Endothelial cell of umbilical vein (primary cell): ENCODE results near the gene UPK3A. TPM values are rescaled to one million over a fixed set of nuclear protein-coding genes. Genes with fewer than 3 reads are reported as not detected.

Source experiments
- BruUV-seq: library from RNA; stranded (reverse); fragments of 400-500 nt; replicated peaks from 2 replicates; lab custom pipeline; 2021; lab: Mats Ljungman, UMichigan
- CTCF ChIA-PET: fragments of 300-600, 350-600 bp; sonication (Branson Sonifier 250); formaldehyde crosslinking; loops from one replicate; lab custom pipeline; 2021; ENCODE audit warnings: antibody characterized with exemption, inconsistent platforms; lab: Charles Lee
- POLR2A ChIA-PET: fragments of 300-600, 350-600 bp; sonication (Branson Sonifier 250); formaldehyde crosslinking; loops from one replicate; lab custom pipeline; 2021; ENCODE audit warnings: antibody characterized with exemption, inconsistent platforms; lab: Charles Lee
- DNase-seq: peaks from one replicate; pipeline ENCODE4 v3.0.0-alpha.2; 2011; ENCODE audit warnings: low read depth, low spot score
- FAIRE-seq: peaks from 2 replicates; lab custom pipeline; 2011; peaks lifted over from hg19 to GRCh38; lab: Jason Lieb, UNC
- H2AFZ ChIP-seq: 2 replicates; pipeline ENCODE4 v1.6.0; 2012; ENCODE audit warnings: low read depth, low read length, control low read depth, inconsistent platforms
- H3K27ac ChIP-seq: 2 replicates; pipeline ENCODE4 v1.5.1; 2011; ENCODE audit warnings: low read depth, mild to moderate bottlenecking, control low read depth, low read length, moderate library complexity; ENCODE audit not compliant: insufficient read depth
- H3K27me3 ChIP-seq, 2 experiments: 2 replicates each; pipeline versions ENCODE4 v1.6.0 to v1.6.1; 2011; ENCODE audit warnings: low read length in 2 of 2, mixed read lengths in 1 of 2; ENCODE audit not compliant: control insufficient read depth in 2 of 2, insufficient read depth in 2 of 2
- H3K36me3 ChIP-seq, 2 experiments: 2 replicates in 1 of 2; 3 replicates in 1 of 2; pipeline ENCODE4 v1.5.1; 2011; ENCODE audit warnings: low read length in 2 of 2, mild to moderate bottlenecking in 1 of 2, moderate library complexity in 1 of 2; ENCODE audit not compliant: control insufficient read depth in 2 of 2, insufficient read depth in 2 of 2; ENCODE audit errors: extremely low read depth in 1 of 2
- H3K4me1 ChIP-seq: 3 replicates; pipeline ENCODE4 v1.5.1; 2011; ENCODE audit warnings: mild to moderate bottlenecking, low read length; ENCODE audit not compliant: control insufficient read depth, insufficient read depth; ENCODE audit errors: extremely low read depth
- H3K4me2 ChIP-seq: 2 replicates; pipeline ENCODE4 v1.6.1; 2011; ENCODE audit warnings: low read length, control low read depth, mixed read lengths; ENCODE audit not compliant: insufficient read depth
- H3K4me3 ChIP-seq, 3 experiments: fragments of 200-600 bp in 1 of 3; sonication (generic), shearing (Covaris generic) in 1 of 3; replicated peaks in 1 of 3; 2 replicates each; pipeline ENCODE4 v1.5.1; 2011 to 2016; ENCODE audit warnings: control low read depth in 3 of 3, low read length in 3 of 3, mild to moderate bottlenecking in 2 of 3, inconsistent platforms in 1 of 3, low read depth in 1 of 3, moderate library complexity in 1 of 3; ENCODE audit not compliant: insufficient read depth in 1 of 3
- H3K79me2 ChIP-seq: 2 replicates; pipeline ENCODE4 v1.6.0; 2012; ENCODE audit warnings: low read length, inconsistent platforms; ENCODE audit not compliant: control insufficient read depth, insufficient read depth
- H3K9ac ChIP-seq: replicated peaks from 2 replicates; pipeline ENCODE3; 2011; ENCODE audit warnings: low read length, control low read depth; ENCODE audit not compliant: insufficient read depth; ENCODE audit errors: extremely low read depth
- H3K9me1 ChIP-seq: replicated peaks from 3 replicates; pipeline ENCODE4 v1.6.0; 2011; ENCODE audit warnings: mild to moderate bottlenecking, low read length; ENCODE audit not compliant: control insufficient read depth, insufficient read depth; ENCODE audit errors: extremely low read depth
- H3K9me3 ChIP-seq: replicated peaks from 2 replicates; pipeline ENCODE4 v1.5.1; 2012; ENCODE audit warnings: low read length, inconsistent platforms; ENCODE audit not compliant: control insufficient read depth, insufficient read depth
- H4K20me1 ChIP-seq: replicated peaks from 2 replicates; pipeline ENCODE3; 2011; ENCODE audit warnings: mild to moderate bottlenecking, low read length; ENCODE audit not compliant: control insufficient read depth, insufficient read depth; ENCODE audit errors: extremely low read depth
- EZH2 ChIP-seq: IDR thresholded peaks from 2 replicates; pipeline ENCODE4 v1.6.1; 2012; ENCODE audit warnings: borderline replicate concordance, low read depth, mild to moderate bottlenecking, moderate library complexity, low read length, inconsistent platforms; ENCODE audit not compliant: severe bottlenecking
- GATA2 ChIP-seq: IDR thresholded peaks from 2 replicates; pipeline ENCODE4 v1.7.0; 2011; ENCODE audit warnings: low read depth, mild to moderate bottlenecking, moderate library complexity, mixed read lengths, low read length; ENCODE audit not compliant: insufficient read length, insufficient read depth
- JUN ChIP-seq: IDR thresholded peaks from 2 replicates; pipeline ENCODE4 v1.6.1; 2011; ENCODE audit warnings: borderline replicate concordance, low read depth; ENCODE audit not compliant: insufficient read length, insufficient read depth
- POLR2A ChIP-seq: IDR thresholded peaks from 2 replicates; pipeline ENCODE4 v1.6.1; 2012; ENCODE audit warnings: low read depth, mild to moderate bottlenecking, control low read depth, low read length
- dilution Hi-C: fragments of 300-500 bp; cut with MboI; formaldehyde crosslinking; loops from one replicate; pipeline ENCODE4 v1.15.0; 2019; ENCODE audit warnings: low sequenced_read_pairs; ENCODE audit not compliant: extremely low pct_ligation_motif_present
- intact Hi-C: fragments of 100-400 bp; cut with micrococcal nuclease; formaldehyde crosslinking; loops from one replicate; pipeline ENCODE4 v1.10.0; 2022
- polyA plus RNA-seq, 4 experiments: library from polyadenylated mRNA; depleted of rRNA in 3 of 4; stranded (reverse) in 3 of 4; unstranded in 1 of 4; fragments of >200 nt; gene quantifications; 2 replicates each; pipeline versions ENCODE4 v1.2.1 to v1.2.3, GENCODE V29; 2011 to 2012; ENCODE audit warnings: missing spikeins in 1 of 4
- total RNA-seq: library from RNA; stranded (reverse); gene quantifications from 2 replicates; pipeline ENCODE4 v1.2.3, GENCODE V29; 2021
- TF ChIP-seq, protein P1 (sequence below), 2 donors: IDR thresholded peaks; 1 replicate in 1 of 2; 2 replicates in 1 of 2; pipeline ENCODE4 v1.5.1; 2011; ENCODE audit warnings: low read length in 2 of 2, mild to moderate bottlenecking in 2 of 2, moderate library complexity in 2 of 2, control low read depth in 1 of 2, inconsistent platforms in 1 of 2, low read depth in 1 of 2; ENCODE audit not compliant: insufficient read depth in 1 of 2; ENCODE audit errors: extremely low read depth in 1 of 2
- TF ChIP-seq, protein P2 (sequence below): IDR thresholded peaks from 2 replicates; pipeline ENCODE4 v1.6.1; 2011; ENCODE audit not compliant: insufficient read depth, insufficient read length

UPK3A gene
- total and polyA plus RNA-seq, 2 donors (not counting 3 experiments of a cell fraction or from before 2014, with no cell fraction given) = not detected

DNA sequence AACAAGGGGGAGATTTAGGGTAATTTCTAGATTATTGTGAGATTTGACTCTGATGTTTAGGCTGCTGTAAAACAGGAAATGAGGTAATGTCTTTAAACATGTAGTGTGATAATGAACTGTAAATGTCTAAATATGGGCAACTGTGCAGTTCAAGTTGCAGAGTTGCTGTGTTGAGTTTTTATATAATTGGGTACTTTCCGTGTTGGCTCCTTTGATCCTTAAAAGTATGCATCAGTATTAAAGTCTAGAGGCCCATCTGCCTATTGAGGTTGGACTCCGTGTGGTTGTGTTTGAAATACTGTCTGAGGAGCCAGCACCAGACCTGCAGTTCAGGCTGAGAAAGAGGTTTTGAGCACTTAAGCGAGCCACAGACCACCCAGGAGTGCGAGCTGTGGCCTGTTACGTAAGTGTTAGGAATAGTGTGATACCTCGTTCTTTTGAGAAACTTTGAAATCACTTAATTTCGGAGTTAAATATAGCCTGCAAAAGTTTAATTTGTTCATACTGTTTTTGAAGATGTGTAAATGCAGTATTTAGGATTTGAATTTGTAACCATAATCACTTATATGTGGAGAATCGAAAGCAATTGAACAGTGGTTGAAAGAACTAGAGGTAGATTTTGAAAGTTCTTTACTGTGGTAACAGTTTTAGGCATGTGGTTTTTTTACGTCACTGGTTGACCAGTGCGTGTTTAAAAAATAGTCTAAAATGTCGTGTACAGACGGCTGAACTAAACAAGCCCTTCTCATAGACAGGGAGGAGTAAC is 34.0 kb downstream of the UPK3A start:
- TF ChIP-seq JUN (peak; percentile 24), GATA2 (no peak)
- H3K27me3 ChIP-seq = no peaks in the 10 kb centered on the region
- ChIA-PET POLR2A (interaction anchor here (0.7 to 1.4 kb wide), 2 partner anchors 10 to 16 kb away, joined by 3 to 4 read pairs; no protein-coding TSS in a partner anchor), CTCF (interaction anchor here (0.7 to 2.6 kb wide), 17 partner anchors 8 to 234 kb away, joined by 3 to 22 read pairs (median 4); partner anchors contain the start of genes RIBC2 and SMC1B)
- no peak for FAIRE-seq
- intact Hi-C loops (loop anchor here (1.0 to 10.0 kb wide), 6 partner anchors 9 to 1294 kb away; partner anchors contain the start of genes FAM118A, PARVB, RIBC2 and SMC1B), dilution Hi-C loops (no loop called here)
- peak overlapping the region; percentile 99 for H3K27ac ChIP-seq
- DNase-seq = peak; percentile 18
- peaks cover 30% of the 10 kb centered on the region for H3K4me1 ChIP-seq
- peak overlapping the region in 1 of 3 experiments; percentile 44 for H3K4me3 ChIP-seq
- H3K9me3 ChIP-seq = no peaks in the 10 kb centered on the region
- no peaks in the 10 kb centered on the region for H3K9me1 ChIP-seq
- H2AFZ ChIP-seq = peak overlapping the region; percentile 40
- H3K36me3 ChIP-seq = peaks cover 4 to 14% of the 10 kb centered on the region in 2 experiments
- peaks cover 56% of the 10 kb centered on the region for H3K79me2 ChIP-seq
- peak overlapping the region; percentile 96 for H3K9ac ChIP-seq
- TSS peak; percentile 60 for BruUV-seq
- H3K4me2 ChIP-seq = peak overlapping the region; percentile 80
- no peaks in the 10 kb centered on the region for H4K20me1 ChIP-seq

GRCh38 chr22:45319324-45319685 is 34.6 kb downstream of the UPK3A start:
- intact Hi-C loops = loop anchor here (5.0 to 10.0 kb wide), 3 partner anchors 52 to 1295 kb away; partner anchors contain the start of gene PARVB
- Histone ChIP-seq H3K27ac (peak overlapping the region; percentile 99), H3K4me1 (peaks cover 26% of the 10 kb centered on the region), H3K36me3 (peaks cover 4 to 18% of the 10 kb centered on the region in 2 experiments), H3K9me1 (no peaks in the 10 kb centered on the region), H4K20me1 (no peaks in the 10 kb centered on the region), H3K79me2 (peaks cover 53% of the 10 kb centered on the region), H2AFZ (no peak overlapping the region), H3K9ac (no peak overlapping the region), H3K4me3 (no peak overlapping the region), H3K4me2 (no peak overlapping the region), H3K27me3 (no peaks in the 10 kb centered on the region), H3K9me3 (no peaks in the 10 kb centered on the region)
- BruUV-seq = no TSS peak
- TF ChIP-seq POLR2A (no peak), EZH2 (no peak)
- TF ChIP-seq, protein P1, sequence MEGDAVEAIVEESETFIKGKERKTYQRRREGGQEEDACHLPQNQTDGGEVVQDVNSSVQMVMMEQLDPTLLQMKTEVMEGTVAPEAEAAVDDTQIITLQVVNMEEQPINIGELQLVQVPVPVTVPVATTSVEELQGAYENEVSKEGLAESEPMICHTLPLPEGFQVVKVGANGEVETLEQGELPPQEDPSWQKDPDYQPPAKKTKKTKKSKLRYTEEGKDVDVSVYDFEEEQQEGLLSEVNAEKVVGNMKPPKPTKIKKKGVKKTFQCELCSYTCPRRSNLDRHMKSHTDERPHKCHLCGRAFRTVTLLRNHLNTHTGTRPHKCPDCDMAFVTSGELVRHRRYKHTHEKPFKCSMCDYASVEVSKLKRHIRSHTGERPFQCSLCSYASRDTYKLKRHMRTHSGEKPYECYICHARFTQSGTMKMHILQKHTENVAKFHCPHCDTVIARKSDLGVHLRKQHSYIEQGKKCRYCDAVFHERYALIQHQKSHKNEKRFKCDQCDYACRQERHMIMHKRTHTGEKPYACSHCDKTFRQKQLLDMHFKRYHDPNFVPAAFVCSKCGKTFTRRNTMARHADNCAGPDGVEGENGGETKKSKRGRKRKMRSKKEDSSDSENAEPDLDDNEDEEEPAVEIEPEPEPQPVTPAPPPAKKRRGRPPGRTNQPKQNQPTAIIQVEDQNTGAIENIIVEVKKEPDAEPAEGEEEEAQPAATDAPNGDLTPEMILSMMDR (IDR thresholded peaks at IDR 0.05; ENCODE audit: extremely low read depth in 1 of 2, insufficient read depth in 1 of 2, low read depth in 1 of 2, low read length in 2 of 2) = no peak
- TF ChIP-seq, protein P2, sequence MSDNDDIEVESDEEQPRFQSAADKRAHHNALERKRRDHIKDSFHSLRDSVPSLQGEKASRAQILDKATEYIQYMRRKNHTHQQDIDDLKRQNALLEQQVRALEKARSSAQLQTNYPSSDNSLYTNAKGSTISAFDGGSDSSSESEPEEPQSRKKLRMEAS = no peak
- peak; percentile 29 for DNase-seq
- ChIA-PET POLR2A (no interaction called here), CTCF (interaction anchor here (0.9 kb wide), 1 partner anchor 23 kb away, joined by 3 read pairs; no protein-coding TSS in a partner anchor)
- no peak for FAIRE-seq
- dilution Hi-C loops = no loop called here
